ENCODE data around the gene SCN4B. TPM values are rescaled to one million over a fixed set of nuclear protein-coding genes. Genes with fewer than 3 reads are reported as not detected.

The SCN4B gene
- total and polyA plus RNA-seq, 9 donors = 2.4 to 5.1 (median 4.0) TPM

DNA sequence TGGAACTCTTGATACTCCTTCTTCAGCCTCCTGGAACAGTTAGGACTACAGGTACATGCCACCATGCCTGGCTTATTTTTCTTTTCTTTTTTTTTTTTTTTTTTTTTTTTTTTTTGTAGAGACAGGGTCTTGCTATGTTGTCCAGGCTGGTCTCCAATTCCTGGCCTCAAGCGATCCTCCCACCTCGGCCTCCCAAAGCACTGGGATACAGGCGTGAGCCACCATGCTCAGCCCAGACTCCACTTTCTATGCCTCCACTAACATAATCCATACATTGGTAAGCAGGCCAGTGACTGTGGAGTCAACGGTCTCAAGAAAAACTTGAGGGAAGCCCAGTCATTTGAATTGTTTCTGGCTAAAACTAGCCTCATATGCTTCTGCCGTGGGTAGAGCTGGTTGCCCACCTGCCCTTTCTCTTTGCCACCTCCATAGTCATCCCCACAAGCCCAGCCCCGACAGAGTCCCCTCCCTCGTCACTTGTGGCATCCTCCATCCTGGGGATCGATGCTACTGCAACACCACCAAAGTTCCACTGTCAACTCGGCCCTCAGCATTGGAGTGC, 21.5 kb upstream of the SCN4B start:
- Histone ChIP-seq H3K36me3 (ENCODE audit: control insufficient read depth, insufficient read depth, low read length) (no peaks in the 10 kb centered on the region), H3K27ac (ENCODE audit: low read length) (no peak overlapping the region), H3K27me3 (ENCODE audit: control insufficient read depth, insufficient read depth, low read length) (peaks cover 13% of the 10 kb centered on the region), H3K9me3 (replicated peaks; ENCODE audit: control insufficient read depth, low read depth, low read length) (no peaks in the 10 kb centered on the region), H3K4me3 (ENCODE audit: low read length) (no peak overlapping the region), H3K4me1 (ENCODE audit: control insufficient read depth, insufficient read depth, low read length) (peaks cover 40% of the 10 kb centered on the region)
- WGBS (ENCODE audit: insufficient coverage) = 87% methylated on average over 8 of the region's 9 CpGs
- no peak for DNase-seq

DNA sequence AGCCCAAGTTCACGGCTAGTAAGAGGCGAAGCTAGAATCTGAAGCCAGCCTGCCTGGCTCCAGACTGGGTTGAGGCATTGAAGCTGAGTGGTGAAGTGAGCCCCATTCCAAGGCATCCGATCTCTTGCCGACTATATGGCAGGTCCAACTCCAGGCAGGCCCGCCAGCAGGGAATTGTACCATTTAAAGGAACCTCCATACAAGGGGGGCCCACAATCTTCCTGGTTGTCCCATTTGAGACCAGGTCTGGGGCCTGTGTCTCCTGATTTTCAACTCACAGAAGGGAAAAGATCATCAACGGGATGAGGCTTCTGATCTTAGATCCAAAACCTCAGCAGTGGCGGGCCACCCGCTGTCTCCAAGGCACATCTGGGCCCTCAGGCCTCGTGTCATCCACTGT, 19.7 kb upstream of the SCN4B start:
- no peak overlapping the region for H3K4me3 ChIP-seq (ENCODE audit: low read length)
- no peak for DNase-seq
- no peaks in the 10 kb centered on the region for H3K36me3 ChIP-seq (ENCODE audit: control insufficient read depth, insufficient read depth, low read length)
- H3K9me3 ChIP-seq (replicated peaks; ENCODE audit: control insufficient read depth, low read depth, low read length) = no peaks in the 10 kb centered on the region
- no peak overlapping the region for H3K27ac ChIP-seq (ENCODE audit: low read length)
- H3K27me3 ChIP-seq (ENCODE audit: control insufficient read depth, insufficient read depth, low read length) = peaks cover 13% of the 10 kb centered on the region
- WGBS (ENCODE audit: insufficient coverage) = 80% methylated on average over 7 of the region's 9 CpGs
- peaks cover 42% of the 10 kb centered on the region for H3K4me1 ChIP-seq (ENCODE audit: control insufficient read depth, insufficient read depth, low read length)

DNA sequence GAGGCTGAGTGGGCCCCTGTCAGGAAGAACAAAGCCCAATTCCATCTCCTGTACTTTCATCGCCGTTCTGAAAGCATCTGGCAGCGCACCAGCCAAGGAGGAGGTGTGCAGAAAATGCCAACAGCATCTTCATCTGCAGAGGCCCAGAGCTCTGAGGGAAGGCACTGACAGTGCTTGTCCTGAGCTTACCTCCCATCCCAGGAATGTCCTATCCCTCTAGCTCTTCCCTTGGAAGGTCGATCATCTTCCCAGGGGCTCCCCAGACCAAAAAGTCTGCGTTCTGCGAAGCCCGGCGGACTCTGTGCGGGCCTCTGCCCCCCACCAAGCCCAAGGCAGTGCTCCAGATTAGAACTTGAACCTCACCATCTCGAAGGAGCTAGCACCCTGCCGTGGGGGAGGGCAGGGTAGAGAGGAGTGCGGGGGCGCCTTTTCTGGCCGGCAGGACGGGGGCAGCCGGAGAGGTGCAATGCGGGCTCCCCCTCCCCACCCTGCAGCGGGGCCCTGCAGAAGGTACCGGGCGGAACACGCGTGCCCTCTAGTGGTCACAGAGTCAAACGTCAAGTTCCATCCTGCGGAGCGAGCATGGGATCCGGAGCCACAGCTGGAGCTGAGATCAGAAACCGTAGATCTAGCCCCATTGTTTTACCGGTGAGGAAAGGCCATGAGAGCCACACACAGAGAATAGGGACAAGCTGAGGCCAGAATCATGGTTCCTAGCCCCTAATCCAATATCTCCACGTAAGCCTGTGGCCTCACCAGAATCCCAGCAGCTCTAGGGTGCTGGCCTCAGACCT, 18.8 kb upstream of the SCN4B start:
- peaks cover 42% of the 10 kb centered on the region for H3K4me1 ChIP-seq (ENCODE audit: control insufficient read depth, insufficient read depth, low read length)
- no peaks in the 10 kb centered on the region for H3K9me3 ChIP-seq (replicated peaks; ENCODE audit: control insufficient read depth, low read depth, low read length)
- WGBS (ENCODE audit: insufficient coverage) = 3% methylated on average over 23 of the region's 29 CpGs
- H3K27ac ChIP-seq (ENCODE audit: low read length) = no peak overlapping the region
- peaks cover 13% of the 10 kb centered on the region for H3K27me3 ChIP-seq (ENCODE audit: control insufficient read depth, insufficient read depth, low read length)
- DNase-seq = peak; percentile 83
- H3K4me3 ChIP-seq (ENCODE audit: low read length) = peak overlapping the region; percentile 5
- no peaks in the 10 kb centered on the region for H3K36me3 ChIP-seq (ENCODE audit: control insufficient read depth, insufficient read depth, low read length)

- Histone ChIP-seq H3K36me3 (ENCODE audit: control insufficient read depth, insufficient read depth, low read length) (no peaks in the 10 kb centered on the region), H3K9me3 (replicated peaks; ENCODE audit: control insufficient read depth, low read depth, low read length) (no peaks in the 10 kb centered on the region), H3K4me3 (ENCODE audit: low read length) (no peak overlapping the region), H3K27ac (ENCODE audit: low read length) (no peak overlapping the region), H3K27me3 (ENCODE audit: control insufficient read depth, insufficient read depth, low read length) (peaks cover 13% of the 10 kb centered on the region), H3K4me1 (ENCODE audit: control insufficient read depth, insufficient read depth, low read length) (peaks cover 38% of the 10 kb centered on the region)
- peak; percentile 29 for DNase-seq
- WGBS (ENCODE audit: insufficient coverage) = 23% methylated on average over 7 of the region's 8 CpGs
Observed at GRCh38 chr11:118170882-118171268, 18.3 kb upstream of the SCN4B start.

DNA sequence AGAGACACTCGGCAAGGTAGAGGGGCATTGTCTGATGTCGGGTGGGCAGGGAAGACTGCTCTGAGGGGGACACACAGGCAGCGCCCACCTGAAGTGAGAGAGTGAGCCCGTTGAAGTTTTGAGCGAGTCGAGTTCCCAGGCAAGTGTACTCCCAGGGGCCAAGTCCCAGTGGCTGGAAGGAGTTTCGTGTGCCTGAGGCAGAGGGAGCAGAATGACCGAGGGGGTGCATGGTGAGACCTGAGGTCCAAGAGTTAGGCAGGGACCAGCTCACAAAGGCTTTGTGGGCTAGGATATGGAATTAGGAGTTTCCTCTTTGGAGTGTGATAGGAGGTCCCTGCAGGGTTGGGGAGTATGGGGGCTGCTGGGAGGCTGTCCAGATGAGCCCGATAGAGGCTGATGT, 17.6 kb upstream of the SCN4B start:
- Histone ChIP-seq H3K27me3 (ENCODE audit: control insufficient read depth, insufficient read depth, low read length) (peaks cover 13% of the 10 kb centered on the region), H3K4me3 (ENCODE audit: low read length) (no peak overlapping the region), H3K4me1 (ENCODE audit: control insufficient read depth, insufficient read depth, low read length) (peaks cover 33% of the 10 kb centered on the region), H3K36me3 (ENCODE audit: control insufficient read depth, insufficient read depth, low read length) (no peaks in the 10 kb centered on the region), H3K9me3 (replicated peaks; ENCODE audit: control insufficient read depth, low read depth, low read length) (no peaks in the 10 kb centered on the region), H3K27ac (ENCODE audit: low read length) (no peak overlapping the region)
- 66% methylated on average over 9 of the region's 9 CpGs for WGBS (ENCODE audit: insufficient coverage)
- DNase-seq = no peak

- Histone ChIP-seq H3K4me3 (ENCODE audit: low read length) (no peak overlapping the region), H3K27me3 (ENCODE audit: control insufficient read depth, insufficient read depth, low read length) (peaks cover 16% of the 10 kb centered on the region), H3K27ac (ENCODE audit: low read length) (no peak overlapping the region), H3K4me1 (ENCODE audit: control insufficient read depth, insufficient read depth, low read length) (peaks cover 26% of the 10 kb centered on the region), H3K36me3 (ENCODE audit: control insufficient read depth, insufficient read depth, low read length) (no peaks in the 10 kb centered on the region), H3K9me3 (replicated peaks; ENCODE audit: control insufficient read depth, low read depth, low read length) (no peaks in the 10 kb centered on the region)
- DNase-seq = peak; percentile 30
- WGBS (ENCODE audit: insufficient coverage) = 66% methylated on average over 6 of the region's 7 CpGs
Observed at GRCh38 chr11:118169300-118170140, 16.9 kb upstream of the SCN4B start.

DNA sequence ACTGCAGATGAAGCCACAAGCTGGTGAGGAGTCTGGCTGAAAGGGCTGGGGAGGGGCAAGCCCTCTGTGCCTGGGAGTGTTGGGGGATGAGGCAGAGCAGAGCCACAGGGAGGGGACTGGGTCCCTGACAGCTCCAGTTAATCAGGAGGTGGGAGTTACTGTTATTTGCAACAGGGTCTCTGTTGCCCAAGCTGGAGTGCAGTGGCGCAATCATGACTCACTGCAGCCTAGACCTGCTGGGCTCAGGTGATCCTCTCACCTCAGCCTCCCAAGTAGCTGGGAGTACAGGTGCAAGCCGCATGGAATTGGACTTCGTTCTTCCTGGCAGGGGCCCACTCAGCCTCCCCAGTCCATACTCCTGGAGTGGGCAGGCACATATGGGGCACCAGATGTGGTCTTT, 16.1 kb upstream of the SCN4B start:
- Histone ChIP-seq H3K36me3 (ENCODE audit: control insufficient read depth, insufficient read depth, low read length) (no peaks in the 10 kb centered on the region), H3K9me3 (replicated peaks; ENCODE audit: control insufficient read depth, low read depth, low read length) (no peaks in the 10 kb centered on the region), H3K4me1 (ENCODE audit: control insufficient read depth, insufficient read depth, low read length) (peaks cover 25% of the 10 kb centered on the region), H3K27ac (ENCODE audit: low read length) (no peak overlapping the region), H3K27me3 (ENCODE audit: control insufficient read depth, insufficient read depth, low read length) (peaks cover 21% of the 10 kb centered on the region), H3K4me3 (ENCODE audit: low read length) (no peak overlapping the region)
- no CpG with 5 or more reads among the region's 3 CpGs for WGBS (ENCODE audit: insufficient coverage)
- DNase-seq = no peak

- Histone ChIP-seq H3K9me3 (replicated peaks; ENCODE audit: control insufficient read depth, low read depth, low read length) (no peaks in the 10 kb centered on the region), H3K36me3 (ENCODE audit: control insufficient read depth, insufficient read depth, low read length) (no peaks in the 10 kb centered on the region), H3K27ac (ENCODE audit: low read length) (no peak overlapping the region), H3K4me3 (ENCODE audit: low read length) (no peak overlapping the region), H3K27me3 (ENCODE audit: control insufficient read depth, insufficient read depth, low read length) (peaks cover 25% of the 10 kb centered on the region), H3K4me1 (ENCODE audit: control insufficient read depth, insufficient read depth, low read length) (peaks cover 25% of the 10 kb centered on the region)
- WGBS (ENCODE audit: insufficient coverage) = 89% methylated on average over 5 of the region's 8 CpGs
- no peak for DNase-seq
Observed at GRCh38 chr11:118168316-118168715, 15.7 kb upstream of the SCN4B start.

GRCh38 chr11:118167906-118168305, 15.3 kb upstream of the SCN4B start:
- H3K27ac ChIP-seq (ENCODE audit: low read length) = no peak overlapping the region
- H3K36me3 ChIP-seq (ENCODE audit: control insufficient read depth, insufficient read depth, low read length) = no peaks in the 10 kb centered on the region
- H3K4me3 ChIP-seq (ENCODE audit: low read length) = no peak overlapping the region
- H3K9me3 ChIP-seq (replicated peaks; ENCODE audit: control insufficient read depth, low read depth, low read length) = no peaks in the 10 kb centered on the region
- WGBS (ENCODE audit: insufficient coverage) = 75% methylated on average over 6 of the region's 12 CpGs
- H3K27me3 ChIP-seq (ENCODE audit: control insufficient read depth, insufficient read depth, low read length) = peaks cover 25% of the 10 kb centered on the region
- peaks cover 25% of the 10 kb centered on the region for H3K4me1 ChIP-seq (ENCODE audit: control insufficient read depth, insufficient read depth, low read length)
- DNase-seq = no peak

DNA sequence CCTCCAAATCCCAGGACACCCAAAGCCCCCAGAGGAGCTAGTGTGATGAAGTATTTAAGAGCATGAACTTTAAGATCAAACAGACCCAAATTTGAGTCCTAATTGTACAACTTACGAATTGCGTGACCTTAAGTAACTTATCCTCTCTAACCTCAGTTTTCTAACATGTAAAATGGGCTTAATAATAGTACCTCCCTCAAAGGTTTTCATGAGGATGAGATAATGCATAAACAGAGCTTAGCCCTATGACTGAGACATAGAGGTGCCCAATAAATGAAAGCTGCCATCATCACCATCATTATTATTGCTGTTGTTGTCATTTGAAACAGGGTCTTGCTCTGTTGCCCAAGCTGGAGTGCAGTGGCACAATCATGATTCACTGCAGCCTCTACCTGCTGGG, 14.6 kb upstream of the SCN4B start:
- H3K27me3 ChIP-seq (ENCODE audit: control insufficient read depth, insufficient read depth, low read length) = peaks cover 29% of the 10 kb centered on the region
- no peak for DNase-seq
- H3K27ac ChIP-seq (ENCODE audit: low read length) = no peak overlapping the region
- no peaks in the 10 kb centered on the region for H3K9me3 ChIP-seq (replicated peaks; ENCODE audit: control insufficient read depth, low read depth, low read length)
- H3K4me3 ChIP-seq (ENCODE audit: low read length) = no peak overlapping the region
- H3K36me3 ChIP-seq (ENCODE audit: control insufficient read depth, insufficient read depth, low read length) = no peaks in the 10 kb centered on the region
- WGBS (ENCODE audit: insufficient coverage) = no CpG with 5 or more reads among the region's 2 CpGs
- H3K4me1 ChIP-seq (ENCODE audit: control insufficient read depth, insufficient read depth, low read length) = peaks cover 25% of the 10 kb centered on the region
